PC-9 (cell line): ENCODE measurements around the gene SETD1B.

ENCODE experiments used
- CTCF ChIP-seq: fragments of 200-600 bp; sonication (generic); conservative IDR thresholded peaks from 2 replicates; pipeline ENCODE4 v1.6.1; 2017; ENCODE audit warnings: mixed run types, antibody characterized with exemption, mild to moderate bottlenecking, moderate library complexity
- EZH2 ChIP-seq: fragments of 200-600 bp; sonication (generic); IDR thresholded peaks from 2 replicates; pipeline ENCODE4 v1.8.0; 2017; ENCODE audit warnings: antibody characterized with exemption, low read depth

DNA sequence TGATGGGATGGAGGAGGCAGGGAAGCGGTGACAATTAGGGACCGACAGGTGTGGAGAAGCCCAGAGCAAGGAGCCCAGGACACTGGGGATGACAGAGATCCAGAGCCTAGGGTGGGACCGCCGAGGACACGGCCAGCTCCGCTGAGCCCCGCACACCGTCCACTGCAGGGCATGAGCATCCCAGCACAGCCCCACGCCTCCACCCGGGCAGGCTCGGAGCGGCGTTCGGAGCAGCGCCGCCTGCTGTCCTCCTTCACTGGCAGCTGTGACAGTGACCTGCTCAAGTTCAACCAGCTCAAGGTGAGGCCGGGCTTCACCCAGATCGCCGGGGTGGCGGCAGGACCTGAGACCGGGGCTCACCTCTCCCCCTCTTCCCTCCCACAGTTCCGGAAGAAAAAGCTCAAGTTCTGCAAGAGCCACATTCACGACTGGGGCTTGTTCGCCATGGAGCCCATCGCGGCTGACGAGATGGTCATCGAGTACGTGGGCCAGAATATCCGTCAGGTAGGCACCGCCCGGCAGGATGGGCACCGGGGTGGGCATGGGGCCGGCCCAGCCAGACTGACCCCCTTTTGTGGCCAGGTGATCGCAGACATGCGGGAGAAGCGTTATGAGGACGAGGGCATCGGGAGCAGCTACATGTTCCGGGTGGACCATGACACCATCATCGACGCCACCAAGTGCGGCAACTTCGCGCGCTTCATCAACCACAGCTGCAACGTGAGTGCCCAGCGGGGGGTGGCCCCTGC lies 23.7 kb downstream of the SETD1B start:
- TF ChIP-seq EZH2 (no peak), CTCF (no peak)
